HG02642 (cell line): Measurements from ENCODE around the gene BCAS3.
"Not testable (repeated sequence)": the region's sequence is repeated elsewhere in the genome, so short reads cannot be mapped to it uniquely, and the experiment has no call there.

Experiments
- ATAC-seq: cut with Tn5 transposase; IDR thresholded peaks from one replicate; pipeline ENCODE4 v1.9.1; 2021; ENCODE audit warnings: mild to moderate bottlenecking; ENCODE audit not compliant: unreplicated experiment, poor library complexity

Gene BCAS3

GRCh38 chr17:60914078-60914477 lies 236.4 kb downstream of the BCAS3 start:
- ATAC-seq: no peak

DNA sequence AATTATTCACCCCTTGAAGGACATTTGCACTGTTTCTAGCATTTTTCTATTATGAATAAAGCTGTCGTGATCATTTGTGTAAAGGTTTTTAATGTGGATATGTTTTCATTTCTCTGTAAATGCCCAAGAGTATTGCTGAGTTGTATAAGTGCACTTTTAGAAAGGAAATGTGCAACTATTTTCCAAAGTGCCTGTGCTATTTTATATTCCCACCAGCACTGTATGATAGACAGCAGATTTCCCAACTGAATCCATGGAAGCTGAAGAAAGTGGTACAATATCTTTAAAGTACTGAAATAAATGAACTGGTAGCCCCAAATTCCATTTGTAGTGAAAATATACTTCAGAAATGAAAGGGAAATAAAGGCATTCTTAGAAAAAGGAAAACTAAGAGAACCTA lies 238.4 kb downstream of the BCAS3 start:
- ATAC-seq: no peak

- ATAC-seq: no peak
Observed at GRCh38 chr17:60920107-60920506, 242.5 kb downstream of the BCAS3 start.

- ATAC-seq: no peak
Observed at GRCh38 chr17:60923000-60923399, 245.3 kb downstream of the BCAS3 start.

- no peak for ATAC-seq
Observed at GRCh38 chr17:60926466-60927183, 249.0 kb downstream of the BCAS3 start.

DNA sequence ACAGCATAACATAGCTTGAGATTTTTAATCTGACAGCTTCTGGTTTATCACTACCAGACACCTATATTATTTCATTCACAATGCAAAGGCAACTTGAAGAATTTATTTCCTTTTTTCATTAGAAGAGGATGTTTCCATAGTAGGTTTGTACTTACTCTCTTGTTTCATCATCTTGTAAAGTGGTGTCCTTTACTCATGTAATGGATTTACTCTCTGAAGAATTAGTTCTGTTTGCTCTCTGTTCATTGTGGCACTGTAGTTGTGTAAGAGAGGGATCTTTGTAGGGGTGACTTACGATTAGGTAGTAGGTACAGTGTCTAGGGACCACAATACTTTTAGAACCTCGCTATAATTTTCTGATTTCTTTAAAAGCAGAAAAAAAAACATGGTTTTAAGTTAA lies 256.1 kb downstream of the BCAS3 start:
- no peak for ATAC-seq

- no peak for ATAC-seq
Observed at GRCh38 chr17:60934723-60935122, 257.1 kb downstream of the BCAS3 start.

DNA sequence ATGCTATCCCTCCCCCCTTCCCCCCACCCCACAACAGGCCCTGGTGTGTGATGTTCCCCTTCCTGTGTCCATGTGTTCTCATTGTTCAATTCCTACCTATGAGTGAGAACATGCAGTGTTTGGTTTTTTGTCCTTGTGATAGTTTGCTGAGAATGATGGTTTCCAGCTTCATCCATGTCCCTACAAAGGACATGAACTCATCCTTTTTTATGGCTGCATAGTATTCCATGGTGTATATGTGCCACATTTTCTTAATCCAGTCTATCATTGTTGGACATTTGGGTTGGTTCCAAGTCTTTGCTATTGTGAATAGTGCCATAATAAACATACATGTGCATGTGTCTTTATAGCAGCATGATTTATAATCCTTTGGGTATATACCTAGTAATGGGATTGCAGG lies 258.3 kb downstream of the BCAS3 start:
- ATAC-seq: not testable (repeated sequence)

DNA sequence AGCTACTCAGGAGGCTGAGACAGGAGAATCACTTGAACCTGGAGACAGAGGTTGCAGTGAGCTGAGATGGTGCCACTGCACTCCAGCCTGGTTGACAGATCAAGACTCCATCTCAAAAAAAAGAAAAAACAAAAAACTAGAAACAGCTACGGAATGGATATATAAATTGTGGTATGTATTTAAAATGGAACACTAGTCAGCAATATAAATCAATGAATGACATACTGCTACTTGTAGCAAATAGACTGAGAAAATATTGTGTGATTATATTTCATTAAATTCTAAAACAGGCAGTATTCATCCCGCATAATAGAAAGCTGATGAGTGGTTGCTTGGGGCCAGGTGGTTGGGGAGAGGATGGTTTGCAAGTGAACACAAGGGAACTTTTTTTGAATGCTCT lies 261.7 kb downstream of the BCAS3 start:
- ATAC-seq: no peak

DNA sequence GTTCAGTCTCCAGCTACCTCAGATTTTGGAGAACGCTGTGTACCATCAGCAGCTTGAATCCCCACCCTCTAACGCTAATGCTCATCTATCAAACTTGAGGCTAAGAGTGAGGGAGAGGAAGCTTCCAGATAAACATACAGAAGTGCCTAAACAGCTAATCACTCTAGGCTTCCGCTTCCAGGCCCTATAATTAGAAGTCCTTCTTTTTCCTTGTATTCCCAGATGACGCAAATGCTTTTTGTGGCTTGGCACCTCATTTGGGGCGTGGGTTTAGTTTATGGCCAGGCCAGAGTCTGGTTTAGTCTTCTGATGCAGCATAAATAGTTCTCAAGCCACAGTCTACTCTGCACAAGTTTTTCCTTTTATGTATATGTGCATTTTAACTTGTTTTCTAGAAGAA lies 263.4 kb downstream of the BCAS3 start:
- ATAC-seq: no peak

- no peak for ATAC-seq
Observed at GRCh38 chr17:60941571-60941970, 263.9 kb downstream of the BCAS3 start.

GRCh38 chr17:60944751-60945150 lies 267.1 kb downstream of the BCAS3 start:
- no peak for ATAC-seq

- ATAC-seq: no peak
Observed at GRCh38 chr17:60947100-60947499, 269.4 kb downstream of the BCAS3 start.

DNA sequence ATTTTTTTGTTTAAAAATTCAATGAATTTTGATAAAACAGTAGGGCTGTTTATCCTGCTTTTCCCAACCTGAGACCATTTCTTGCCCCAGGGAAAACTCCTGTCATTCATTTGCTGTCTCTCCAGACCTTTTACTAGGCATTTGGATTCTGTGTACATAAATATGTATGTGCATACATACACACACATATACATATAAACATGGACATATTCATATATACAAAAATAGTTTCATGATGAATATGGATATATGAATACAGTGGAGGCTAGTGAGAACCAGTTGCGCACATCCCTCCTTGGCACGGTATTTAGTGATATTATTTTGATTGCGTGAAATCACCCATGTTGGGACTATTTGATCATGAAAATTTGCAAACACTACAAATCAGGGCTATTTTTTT lies 269.9 kb downstream of the BCAS3 start:
- no peak for ATAC-seq

DNA sequence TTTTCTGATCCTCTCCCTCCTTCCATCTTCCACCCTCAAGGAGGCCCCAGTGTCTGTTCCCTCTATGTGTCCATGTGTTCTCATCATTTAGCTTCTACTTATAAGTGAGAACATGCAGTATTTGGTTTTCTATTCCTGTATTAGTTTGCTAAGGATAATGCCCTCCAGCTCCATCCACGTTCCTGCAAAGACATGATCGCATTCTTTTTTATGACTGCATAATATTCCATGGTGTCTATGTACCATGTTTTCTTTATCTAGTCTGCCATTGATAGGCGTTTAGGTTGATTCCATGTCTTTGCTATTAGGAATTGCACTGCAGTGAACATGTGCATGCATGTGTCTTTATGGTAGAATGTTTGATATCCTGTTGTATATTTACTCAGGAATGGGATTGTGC lies 275.1 kb downstream of the BCAS3 start:
- no peak for ATAC-seq

DNA sequence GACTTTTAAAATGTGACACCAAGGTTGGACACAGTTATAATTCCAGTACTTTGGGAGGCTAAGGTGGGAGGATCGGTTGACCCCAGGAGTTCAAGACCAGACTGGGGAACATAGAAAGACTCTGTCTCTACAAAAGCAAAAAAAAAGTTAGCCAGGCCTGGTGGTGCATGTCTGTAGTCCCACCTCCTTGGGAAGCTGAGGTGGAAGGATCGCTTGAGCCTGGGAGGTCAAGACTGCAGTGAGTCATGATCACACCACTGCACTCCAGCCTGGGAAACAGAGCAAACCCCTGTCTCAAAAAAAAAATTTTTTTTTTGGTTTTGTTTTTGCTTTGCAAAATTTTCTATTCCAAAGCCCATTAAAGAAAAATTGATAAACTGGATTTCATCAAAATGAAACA lies 281.4 kb downstream of the BCAS3 start:
- no peak for ATAC-seq

GRCh38 chr17:60959696-60960095 lies 282.0 kb downstream of the BCAS3 start:
- no peak for ATAC-seq

GRCh38 chr17:60960398-60961065 lies 282.9 kb downstream of the BCAS3 start:
- ATAC-seq: no peak

GRCh38 chr17:60964160-60964559 lies 286.5 kb downstream of the BCAS3 start:
- ATAC-seq: no peak

GRCh38 chr17:60968266-60968665 lies 290.6 kb downstream of the BCAS3 start:
- no peak for ATAC-seq

DNA sequence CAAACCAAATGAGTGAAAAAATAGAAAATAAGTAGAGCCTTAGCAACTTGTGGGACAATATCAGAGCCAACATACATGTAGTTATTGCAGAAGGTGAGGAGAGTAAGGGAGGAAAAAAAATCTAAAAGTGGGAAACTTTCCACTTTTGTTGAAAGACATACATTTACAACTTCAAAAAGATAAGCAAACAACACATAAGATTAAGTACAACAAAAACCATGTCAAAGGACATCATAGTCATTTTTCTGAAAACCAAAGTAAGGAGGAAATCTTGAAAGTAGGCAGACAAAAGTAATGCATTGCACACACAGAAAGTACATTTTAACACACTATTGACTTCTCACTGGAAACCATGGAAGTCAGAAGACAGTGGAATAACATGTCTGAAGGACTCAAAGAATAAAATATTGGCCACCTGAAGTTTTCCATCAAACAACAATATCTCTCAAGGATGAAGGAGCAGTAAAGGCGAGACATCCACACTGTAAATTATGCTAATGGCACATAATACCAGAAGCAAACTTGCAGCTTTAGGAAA lies 291.9 kb downstream of the BCAS3 start:
- ATAC-seq: no peak

DNA sequence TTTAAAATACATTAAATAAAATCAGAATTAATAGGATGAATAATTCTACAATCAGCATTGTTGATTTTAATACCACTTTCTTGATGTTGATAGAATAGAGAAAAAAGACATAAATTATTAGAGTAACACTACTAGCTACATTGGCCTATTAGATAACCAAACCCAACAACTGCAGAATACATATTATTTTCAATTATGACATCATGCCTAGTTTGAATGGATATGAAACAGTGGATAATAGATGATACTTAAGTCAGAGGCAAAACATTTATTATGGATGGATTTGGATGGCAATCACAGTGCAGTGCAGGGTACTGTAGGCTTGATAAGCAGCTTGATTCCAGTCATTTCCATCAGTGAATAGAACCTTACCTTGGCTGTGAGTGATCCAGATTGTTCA lies 293.1 kb downstream of the BCAS3 start:
- no peak for ATAC-seq
